IPS DF 19.7 (cell line): ENCODE data around the gene MTA2.
"Not testable (repeated sequence)": the region's sequence is repeated elsewhere in the genome, so short reads cannot be mapped to it uniquely, and the experiment has no call there.

Source experiments
- DNase-seq: peaks from one replicate; pipeline ENCODE4 v3.0.0-alpha.2; 2013; ENCODE audit warnings: low read depth, low spot score

The MTA2 gene

GRCh38 chr11:62566247-62566646 is 35.4 kb downstream of the MTA2 start:
- DNase-seq = no peak

DNA sequence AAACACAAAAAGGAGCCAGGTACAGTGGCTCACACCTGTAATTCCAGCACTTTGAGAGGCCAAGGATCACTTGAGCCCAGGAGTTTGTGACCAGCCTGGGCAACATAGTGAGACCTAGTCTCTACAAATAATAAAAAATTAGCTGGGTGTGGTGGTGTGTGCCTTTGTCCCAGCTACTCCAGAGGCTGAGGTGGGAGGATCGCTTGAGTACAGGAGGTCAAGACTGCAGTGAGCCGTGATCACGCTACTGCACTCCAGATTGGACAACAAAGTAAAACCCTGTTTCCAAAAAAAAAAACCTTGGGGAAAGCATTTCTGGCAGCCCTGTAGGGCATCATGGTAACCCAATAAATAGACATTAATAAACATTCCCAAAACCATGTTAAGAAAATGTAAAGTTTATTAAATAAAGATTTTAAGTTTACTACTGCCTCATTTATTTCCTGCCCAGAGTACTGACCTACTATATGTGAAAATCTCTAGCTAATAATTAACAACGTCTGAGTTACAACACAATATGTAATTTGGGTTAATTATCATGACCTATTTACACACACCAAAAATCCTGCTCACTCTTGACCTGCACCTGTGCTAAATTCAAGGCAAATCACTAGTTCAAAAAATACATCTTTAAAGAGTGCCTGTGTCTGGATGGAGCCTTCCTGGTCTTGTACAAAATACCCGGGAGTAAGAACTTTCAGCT is 36.4 kb downstream of the MTA2 start:
- no peak for DNase-seq

DNA sequence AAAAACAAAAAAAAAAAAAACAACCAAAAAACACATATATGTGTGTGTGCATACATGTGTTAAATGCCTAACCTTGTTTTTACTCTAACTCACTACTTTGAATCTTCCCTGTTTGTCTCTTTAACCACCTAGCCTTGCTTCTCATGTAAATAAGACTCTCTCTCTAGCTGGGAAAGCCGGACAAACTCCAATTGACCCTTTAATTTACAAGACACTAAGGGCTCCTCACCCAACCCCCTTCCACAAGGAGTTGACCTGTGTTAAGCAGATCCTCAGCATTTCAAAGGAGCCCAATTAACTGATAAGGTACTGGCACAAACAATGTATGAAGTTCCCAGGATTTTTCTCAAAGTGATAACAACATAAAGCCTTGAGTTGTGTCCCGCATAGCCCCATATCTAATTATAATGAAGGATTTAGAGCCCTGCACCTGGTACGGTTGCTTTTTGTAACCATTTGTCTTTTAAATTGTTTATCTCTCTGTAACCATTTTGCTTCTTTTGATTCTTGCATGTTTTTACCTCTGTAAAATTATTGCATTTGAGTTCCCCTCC is 39.9 kb downstream of the MTA2 start:
- DNase-seq = not testable (repeated sequence)

DNA sequence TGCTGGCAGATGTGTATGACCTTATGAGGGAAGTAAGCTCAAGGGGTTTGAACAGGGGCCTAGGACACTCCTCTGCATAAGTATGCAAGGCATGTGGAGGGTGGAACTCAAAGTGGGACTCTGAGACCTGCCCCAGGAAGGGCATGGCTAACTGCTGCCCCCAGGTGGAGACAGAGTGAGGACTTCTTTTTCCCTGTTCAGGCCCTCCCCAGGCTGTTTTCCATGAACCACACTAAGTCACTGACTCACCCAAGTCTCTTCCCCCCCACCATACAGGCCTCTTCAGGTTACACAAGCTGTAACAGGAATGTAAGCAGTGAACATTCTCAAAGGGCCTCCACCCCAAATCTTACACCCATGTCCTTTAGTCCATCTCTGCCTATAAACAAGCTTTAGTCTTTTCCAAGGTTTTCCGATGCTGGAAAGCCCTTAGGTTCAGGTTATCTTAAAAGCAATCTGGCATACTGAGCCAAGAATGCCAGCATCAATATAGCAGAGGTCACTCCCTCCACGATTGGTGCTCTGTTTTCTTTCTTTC is 41.0 kb downstream of the MTA2 start:
- peak; percentile 93 for DNase-seq

- DNase-seq = not testable (repeated sequence)
Observed at GRCh38 chr11:62559626-62560025, 42.0 kb downstream of the MTA2 start.

DNA sequence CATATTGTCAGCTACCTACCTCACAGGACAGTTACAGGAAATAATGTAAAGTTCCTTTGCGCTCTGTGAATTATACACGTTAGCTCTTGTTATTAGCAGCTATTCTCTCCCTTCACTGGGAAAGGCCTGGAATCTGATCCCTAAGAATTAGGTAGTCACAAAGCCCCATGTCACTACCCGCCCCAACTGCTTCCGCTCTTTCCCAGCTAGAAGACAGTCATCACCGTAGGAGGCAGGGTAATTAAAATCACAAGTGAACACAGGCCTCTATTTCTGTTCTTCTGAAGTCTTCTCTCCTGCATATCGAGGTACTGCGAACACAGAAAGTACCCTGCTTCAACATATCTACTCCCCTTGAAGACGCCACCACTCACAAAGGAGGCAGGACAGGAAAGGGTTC is 42.5 kb downstream of the MTA2 start:
- no peak for DNase-seq

- no peak for DNase-seq
Observed at GRCh38 chr11:62558669-62559068, 43.0 kb downstream of the MTA2 start.

DNA sequence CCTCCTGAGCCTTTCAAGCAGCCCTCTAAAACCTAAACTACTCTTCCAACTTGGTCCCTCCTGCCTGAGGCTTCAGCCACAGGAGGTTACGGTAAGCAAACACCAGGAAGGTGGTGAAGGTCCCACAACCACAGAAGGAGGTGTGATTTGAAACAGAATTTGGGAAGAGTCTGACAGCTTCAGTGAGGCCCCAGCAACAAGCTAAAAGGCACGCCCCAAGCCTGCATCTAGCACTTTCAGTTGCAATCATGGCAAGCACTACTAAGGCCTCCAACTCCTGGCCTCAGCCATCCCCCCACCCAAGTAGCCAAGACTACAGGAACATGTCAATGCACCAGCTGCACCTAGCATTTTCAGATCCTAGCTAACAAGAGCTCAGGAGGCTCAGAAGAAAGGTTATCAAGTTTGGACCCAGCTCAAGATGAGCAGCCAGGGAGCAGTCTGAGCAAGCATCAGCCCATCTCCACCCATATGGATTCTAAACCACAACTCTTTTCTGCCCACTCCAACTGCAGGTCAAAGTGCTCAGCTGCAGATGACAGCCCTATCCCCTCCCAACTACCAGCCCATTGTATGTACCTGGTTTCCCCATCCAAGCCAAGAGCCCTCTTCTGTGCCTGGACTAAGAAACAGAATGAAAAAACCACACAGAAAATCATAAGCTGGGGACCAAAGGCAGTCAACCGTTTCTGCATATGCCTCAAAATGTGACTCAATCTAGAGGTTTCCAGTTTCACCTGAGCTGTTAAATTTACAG is 44.6 kb downstream of the MTA2 start:
- DNase-seq = no peak

GRCh38 chr11:62556108-62556874 is 45.4 kb downstream of the MTA2 start:
- DNase-seq = no peak

DNA sequence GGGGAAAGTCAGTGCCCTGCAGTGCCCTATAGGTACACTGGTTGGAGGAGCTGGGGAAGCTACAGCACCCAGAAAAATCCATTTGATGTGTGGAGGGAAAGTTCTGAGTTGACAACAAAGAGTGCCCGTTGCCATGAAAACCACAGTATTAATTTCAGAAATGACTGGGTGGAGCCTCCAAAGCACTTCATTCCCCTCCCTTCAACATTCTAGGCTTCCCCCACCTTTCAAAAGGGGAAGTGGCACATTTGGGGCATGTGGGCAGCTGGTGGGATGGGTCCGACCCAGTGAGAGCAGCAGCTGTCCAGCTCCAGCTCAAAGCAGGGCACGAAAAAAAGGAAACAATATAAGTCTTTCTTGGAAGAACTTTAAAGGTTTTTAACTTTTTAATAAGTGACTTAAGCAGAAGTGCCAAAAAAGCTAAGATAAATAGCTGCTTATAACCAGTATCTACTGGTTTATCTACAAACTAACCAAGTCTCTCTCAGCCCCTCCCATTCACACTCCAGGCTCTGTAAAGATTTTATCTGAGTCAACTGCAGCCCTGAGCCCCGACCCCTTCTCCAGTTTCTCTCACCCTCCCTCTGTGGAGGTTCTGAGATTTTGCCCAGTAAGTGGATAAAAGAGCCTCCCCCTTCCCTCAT is 46.1 kb downstream of the MTA2 start:
- no peak for DNase-seq

DNA sequence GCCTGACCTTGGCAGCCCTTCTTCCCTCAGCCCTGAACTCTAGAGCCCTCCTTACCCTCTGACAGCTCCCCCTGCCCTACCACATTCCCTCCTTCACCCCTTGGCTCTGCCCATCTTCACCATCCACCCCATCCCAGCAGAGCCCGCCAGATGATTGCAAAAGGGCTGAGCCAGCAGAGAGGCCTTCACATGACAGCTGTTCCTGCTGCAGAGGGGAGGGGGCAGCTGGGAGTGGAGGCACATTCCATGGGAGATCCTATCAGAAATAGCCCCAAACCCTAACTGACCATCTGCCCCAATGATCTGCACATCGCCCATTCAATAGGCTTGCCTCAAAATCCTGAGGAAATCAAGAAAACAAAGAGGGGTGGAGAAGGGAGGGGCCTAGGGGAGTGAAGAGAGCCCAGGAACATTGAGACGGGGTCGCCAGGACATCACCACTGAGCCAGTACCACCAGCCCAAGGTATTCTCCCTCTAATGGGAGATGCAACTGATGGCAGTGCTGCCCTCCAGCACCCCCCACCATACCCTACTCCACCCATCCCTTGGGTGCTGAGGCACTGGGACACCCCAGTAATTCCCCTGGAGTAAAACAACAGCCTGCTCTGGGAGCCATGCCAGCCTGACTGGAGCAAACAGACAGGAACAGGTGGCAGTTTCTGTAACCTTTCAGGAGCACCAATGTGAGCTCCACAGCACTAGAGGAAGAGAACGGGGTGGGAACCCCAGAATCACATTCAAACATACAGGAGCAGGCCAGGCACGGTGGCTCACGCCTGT is 47.1 kb downstream of the MTA2 start:
- no peak for DNase-seq

GRCh38 chr11:62553839-62554361 is 47.8 kb downstream of the MTA2 start:
- DNase-seq = no peak

- DNase-seq = no peak
Observed at GRCh38 chr11:62553080-62553838, 48.4 kb downstream of the MTA2 start.

- no peak for DNase-seq
Observed at GRCh38 chr11:62552485-62553079, 49.1 kb downstream of the MTA2 start.

- DNase-seq = not testable (repeated sequence)
Observed at GRCh38 chr11:62550478-62550877, 51.2 kb downstream of the MTA2 start.

- no peak for DNase-seq
Observed at GRCh38 chr11:62548545-62549335, 52.9 kb downstream of the MTA2 start.

DNA sequence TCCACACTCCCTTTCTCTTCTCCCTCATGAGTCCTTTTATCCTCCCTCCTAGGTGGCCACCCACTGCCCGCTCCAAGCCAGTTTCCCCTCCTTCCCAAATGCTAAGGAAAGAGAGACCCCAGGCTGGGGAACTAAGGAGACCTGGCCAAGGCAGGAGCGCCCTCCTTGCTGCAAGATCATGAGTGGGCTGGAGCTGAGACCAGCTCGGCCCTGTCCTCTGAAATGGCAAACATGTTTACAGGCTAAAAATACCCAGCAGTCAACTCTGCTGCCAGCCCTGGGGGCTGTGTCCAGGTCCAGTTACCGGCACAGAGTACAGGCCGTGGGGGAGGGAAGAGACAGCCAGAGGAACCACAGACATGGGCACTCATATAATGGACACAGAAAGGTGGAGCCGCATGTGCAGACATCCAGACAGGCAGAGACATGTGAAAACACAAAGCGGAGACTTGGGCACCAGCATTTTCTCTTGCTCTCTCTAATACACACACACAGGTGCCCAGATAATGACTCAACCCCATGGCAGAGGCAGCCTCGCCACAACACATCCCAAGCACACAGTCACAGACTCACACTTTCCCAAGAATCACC is 53.9 kb downstream of the MTA2 start:
- no peak for DNase-seq
